ENCODE measurements around the gene SPR.

- TF ChIP-seq CTCF (IDR thresholded peaks at IDR 0.05; ENCODE audit: insufficient read depth, low read length), result no peak
- TF ChIP-seq POLR2AphosphoS5 (IDR thresholded peaks at IDR 0.05; ENCODE audit: low read depth), result no peak
- TF ChIP-seq GABPA (IDR thresholded peaks at IDR 0.05; ENCODE audit: low read depth), result no peak
These were observed 30.8 kb downstream of the SPR start for GRCh38 chr2:72917877-72918553.

Measured in HL-60 (cell line).